Ishikawa (cell line): ENCODE data around the gene PDZD2.

Source experiments
- CEBPB ChIP-seq: IDR thresholded peaks from 2 replicates; pipeline ENCODE4 v1.6.1; 2012
- CREB1 ChIP-seq: IDR thresholded peaks from 2 replicates; pipeline ENCODE4 v1.6.1; 2012; ENCODE audit warnings: low read depth
- EGR1 ChIP-seq: IDR thresholded peaks from 2 replicates; pipeline ENCODE4 v1.6.1; 2012
- EP300 ChIP-seq: IDR thresholded peaks from 2 replicates; pipeline ENCODE4 v1.6.1; 2012; ENCODE audit warnings: borderline replicate concordance
- FOXM1 ChIP-seq: IDR thresholded peaks from 2 replicates; pipeline ENCODE4 v1.6.1; 2012; ENCODE audit warnings: low read depth, borderline replicate concordance
- MAX ChIP-seq: IDR thresholded peaks from 2 replicates; pipeline ENCODE4 v1.6.1; 2012
- NFIC ChIP-seq: IDR thresholded peaks from 2 replicates; pipeline ENCODE4 v1.6.1; 2012
- RAD21 ChIP-seq: IDR thresholded peaks from 2 replicates; pipeline ENCODE4 v1.6.1; 2012; ENCODE audit warnings: low read depth
- REST ChIP-seq: IDR thresholded peaks from 2 replicates; pipeline ENCODE4 v1.6.1; 2012; ENCODE audit warnings: low read depth, mild to moderate bottlenecking
- TAF1 ChIP-seq: IDR thresholded peaks from 2 replicates; pipeline ENCODE4 v1.6.1; 2012; ENCODE audit warnings: low read depth, mild to moderate bottlenecking
- TCF12 ChIP-seq: IDR thresholded peaks from 2 replicates; pipeline ENCODE4 v1.6.1; 2012; ENCODE audit warnings: low read depth
- TEAD4 ChIP-seq: IDR thresholded peaks from 2 replicates; pipeline ENCODE4 v1.6.1; 2012
- USF1 ChIP-seq: IDR thresholded peaks from 2 replicates; pipeline ENCODE4 v1.6.1; 2012
- YY1 ChIP-seq: IDR thresholded peaks from 2 replicates; pipeline ENCODE4 v1.6.1; 2012; ENCODE audit warnings: low read depth
- ZBTB7A ChIP-seq: IDR thresholded peaks from 2 replicates; pipeline ENCODE4 v1.6.1; 2012; ENCODE audit warnings: low read depth

Gene PDZD2

GRCh38 chr5:32123058-32123805 lies 484.3 kb downstream of the PDZD2 start:
- no peak for TF ChIP-seq RAD21
- no peak for TF ChIP-seq YY1
- no peak for TF ChIP-seq EGR1
- no peak for TF ChIP-seq CREB1
- TF ChIP-seq TAF1: no peak
- no peak for TF ChIP-seq TCF12
- TF ChIP-seq FOXM1: no peak
- TF ChIP-seq ZBTB7A: no peak
- TF ChIP-seq REST: no peak
- TF ChIP-seq NFIC: no peak
- TF ChIP-seq TEAD4: no peak
- TF ChIP-seq CEBPB: no peak
- no peak for TF ChIP-seq USF1
- TF ChIP-seq MAX: no peak

- TF ChIP-seq EGR1 (no peak), CEBPB (no peak), CREB1 (no peak), TAF1 (no peak), RAD21 (no peak), FOXM1 (no peak), TCF12 (no peak), ZBTB7A (no peak), EP300 (no peak), NFIC (no peak), YY1 (no peak), USF1 (no peak), MAX (no peak), REST (no peak), TEAD4 (no peak)
Measured at GRCh38 chr5:32123889-32124676, 485.2 kb downstream of the PDZD2 start.

GRCh38 chr5:32126691-32127090 lies 487.8 kb downstream of the PDZD2 start:
- TF ChIP-seq RAD21 (no peak), FOXM1 (no peak), EGR1 (no peak), EP300 (no peak), REST (no peak), TCF12 (no peak), YY1 (no peak), ZBTB7A (no peak), TAF1 (no peak), USF1 (no peak), CEBPB (no peak), CREB1 (no peak), NFIC (no peak), MAX (no peak), TEAD4 (no peak)
